Measurements from ENCODE around the gene OSBPL5. TPM values are rescaled to one million over a fixed set of nuclear protein-coding genes. Genes with fewer than 3 reads are reported as not detected.
A peak's percentile ranks its signal among the peaks of the same experiment; 100 is the strongest.

Gene OSBPL5
- total RNA-seq, 1 experiment from 2014 or later: 16.1 TPM

GRCh38 chr11:3121416-3121815 is 43.7 kb downstream of the OSBPL5 start:
- H3K18ac ChIP-seq (ENCODE audit: insufficient read length, low read depth, low read length): no peak overlapping the region
- no peak overlapping the region for H2BK12ac ChIP-seq (ENCODE audit: insufficient read length, low read depth, low read length)
- H3K4ac ChIP-seq (ENCODE audit: low read depth, low read length): no peak overlapping the region
- no peak for TF ChIP-seq CTCF (conservative IDR thresholded peaks at IDR 0.05)
- no peak overlapping the region for H2AK5ac ChIP-seq (ENCODE audit: insufficient read length, low read length)
- H3K9ac ChIP-seq (ENCODE audit: extremely low read depth, insufficient read length, low read length): no peak overlapping the region
- no peak overlapping the region for H3K4me2 ChIP-seq (ENCODE audit: insufficient read depth, insufficient read length, low read length)
- Mint-ChIP-seq H3K36me3 (ENCODE audit: insufficient read depth in 1 of 3, low read depth in 3 of 3) (peaks cover 14 to 34% (median 19%) of the 10 kb centered on the region in 3 experiments), H3K4me1 (0 out of 4 replicates have a peak, but pooled peaks cover 2 to 3% of the 10 kb centered on the region in 2 experiments), H3K27ac (no peak overlapping the region), H3K4me3 (no peak overlapping the region), H3K27me3 (ENCODE audit: low read depth) (no peaks in the 10 kb centered on the region), H3K9me3 (peaks cover 8 to 18% of the 10 kb centered on the region in 2 experiments)
- peak; percentile 19 for DNase-seq
- peaks cover 2% of the 10 kb centered on the region for H4K20me1 ChIP-seq (ENCODE audit: control insufficient read depth, insufficient read depth, insufficient read length)
- H3K56ac ChIP-seq (ENCODE audit: insufficient read length, low read depth, low read length): no peak overlapping the region
- no peak overlapping the region for H3K23ac ChIP-seq (ENCODE audit: insufficient read length, low read depth, low read length)
- no peak overlapping the region for H2BK15ac ChIP-seq (ENCODE audit: low read depth, low read length)
- no peak overlapping the region for H3K27ac ChIP-seq (ENCODE audit: insufficient read length, low read depth, low read length)
- no peak overlapping the region for H2BK20ac ChIP-seq (ENCODE audit: low read depth, low read length, poor library complexity, severe bottlenecking)
- no peak overlapping the region for H3T11ph ChIP-seq (ENCODE audit: low read length)
- no peaks in the 10 kb centered on the region for H3K23me2 ChIP-seq (ENCODE audit: insufficient read length, low read depth, low read length, poor library complexity, severe bottlenecking)
- H2AFZ ChIP-seq (ENCODE audit: low read length): no peak overlapping the region
- H3K4me1 ChIP-seq (ENCODE audit: insufficient read depth, low read length): no peaks in the 10 kb centered on the region
- no CpG with 5 or more reads among the region's 10 CpGs for WGBS (ENCODE audit: extremely low coverage, insufficient read length, low lambda C conversion rate)
- no peak overlapping the region for H2BK120ac ChIP-seq (ENCODE audit: low read depth, low read length, poor library complexity, severe bottlenecking)
- H4K8ac ChIP-seq (replicated peaks; ENCODE audit: insufficient read length, low read depth, low read length): no peak overlapping the region
- no peaks in the 10 kb centered on the region for H3K79me2 ChIP-seq (ENCODE audit: insufficient read depth, low read length)
- no peak overlapping the region for H4K5ac ChIP-seq (ENCODE audit: insufficient read length, low read depth, low read length)
- H4K91ac ChIP-seq (ENCODE audit: insufficient read length, low read depth, low read length): no peak overlapping the region
- H3K79me1 ChIP-seq (ENCODE audit: insufficient read depth, low read depth, low read length, poor library complexity, severe bottlenecking): no peaks in the 10 kb centered on the region
- no peaks in the 10 kb centered on the region for H3K27me3 ChIP-seq (ENCODE audit: insufficient read depth, low read length)
- H3K14ac ChIP-seq (ENCODE audit: insufficient read depth, low read length): no peak overlapping the region
- H2BK5ac ChIP-seq (ENCODE audit: insufficient read length, low read length): no peak overlapping the region
- H3K9me3 ChIP-seq (ENCODE audit: control insufficient read depth, low read depth, low read length): no peaks in the 10 kb centered on the region
